Spleen (tissue), 11 donors: ENCODE results near the gene GALNT8. TPM values are rescaled to one million over a fixed set of nuclear protein-coding genes. Genes with fewer than 3 reads are reported as not detected.

Source experiments
- DNase-seq: peaks from one replicate; pipeline ENCODE4 v3.0.0-alpha.2; 2020
- H3K27ac ChIP-seq, 8 donors: fragments of 200-600 bp; sonication (generic) in 7 of 8; 1 replicate in 4 of 8; 2 replicates in 4 of 8; pipeline versions ENCODE4 v1.5.0 to v1.8.0; 2016 to 2021; ENCODE audit warnings: inconsistent platforms in 4 of 8, mild to moderate bottlenecking in 4 of 8, moderate library complexity in 1 of 8
- H3K27me3 ChIP-seq, 7 donors: fragments of 200-600 bp; sonication (generic) in 6 of 7; replicated peaks in 1 of 7; 1 replicate in 4 of 7; 2 replicates in 3 of 7; pipeline versions ENCODE4 v1.5.0 to v1.8.0; 2016 to 2021; ENCODE audit warnings: inconsistent platforms in 3 of 7, mild to moderate bottlenecking in 1 of 7
- H3K36me3 ChIP-seq, 6 donors: fragments of 200-600 bp; sonication (generic) in 5 of 6; 1 replicate in 4 of 6; 2 replicates in 2 of 6; pipeline versions ENCODE4 v1.5.0 to v1.8.0; 2016 to 2021; ENCODE audit warnings: inconsistent platforms in 2 of 6
- H3K4me1 ChIP-seq, 6 donors: fragments of 200-600 bp; sonication (generic) in 5 of 6; 1 replicate in 3 of 6; 2 replicates in 3 of 6; pipeline versions ENCODE4 v1.5.0 to v1.8.0; 2016 to 2021; ENCODE audit warnings: inconsistent platforms in 3 of 6
- H3K4me3 ChIP-seq, 8 donors: fragments of 200-600 bp; sonication (generic) in 7 of 8; 1 replicate in 4 of 8; 2 replicates in 4 of 8; pipeline versions ENCODE4 v1.5.0 to v1.8.0; 2016 to 2021; ENCODE audit warnings: inconsistent platforms in 4 of 8, mild to moderate bottlenecking in 4 of 8, moderate library complexity in 2 of 8
- H3K9me3 ChIP-seq, 8 donors: fragments of 200-600 bp; sonication (generic) in 7 of 8; 1 replicate in 4 of 8; 2 replicates in 4 of 8; pipeline versions ENCODE4 v1.5.0 to v1.8.0; 2016 to 2021; ENCODE audit warnings: inconsistent platforms in 4 of 8
- POLR2A ChIP-seq, 3 donors: fragments of 450-650 bp; IDR thresholded peaks; one replicate each; pipeline ENCODE4 v1.5.1; 2017; ENCODE audit warnings: antibody characterized with exemption in 3 of 3, mild to moderate bottlenecking in 1 of 3
- POLR2AphosphoS5 ChIP-seq, 3 donors: sonication (generic); formaldehyde crosslinking; IDR thresholded peaks; one replicate each; pipeline ENCODE4 v1.5.1; 2017; ENCODE audit warnings: antibody characterized with exemption in 3 of 3
- WGBS, 5 donors: extraction: QIAGEN DNeasy Blood & Tissue Kit in 3 of 5; methylation state at CpG; one replicate each; pipeline versions ENCODE4 v1.1.5 to v1.1.7; 2013 to 2018; 5-methylcytosine and 5-hydroxymethylcytosine counted together
- intact Hi-C: fragments of 100-400 bp; cut with DNase I; formaldehyde crosslinking; loops from one replicate; pipeline ENCODE4 v1.15.0; 2023; ENCODE audit warnings: low total_unique reads
- polyA plus RNA-seq, 3 donors: library from polyadenylated mRNA; stranded (reverse); fragments of 200-250 nt; gene quantifications; one replicate each; pipeline ENCODE4 v1.2.1, GENCODE V29; 2013
- total RNA-seq, 7 donors: library from RNA; depleted of rRNA in 3 of 7; stranded (reverse); fragments of >200 nt in 3 of 7; fragmentation: NEBNext Ultra II Directional in 4 of 7; extraction: Animal tissue kit (Norgen Biotek cat#: 25700) in 4 of 7; gene quantifications; one replicate each; pipeline versions ENCODE4 v1.1.0 to v1.2.1, GENCODE V29; 2016 to 2021
- TF ChIP-seq, protein P1 (sequence below), 11 experiments: fragments of 200-600 bp in 7 of 11; fragments of 450-650 bp in 4 of 11; sonication (generic) in 4 of 11; IDR thresholded peaks in 8 of 11; conservative IDR thresholded peaks in 3 of 11; 1 replicate in 7 of 11; 2 replicates in 4 of 11; pipeline versions ENCODE4 v1.4.0 to v1.8.0; 2016 to 2021; ENCODE audit warnings: antibody characterized with exemption in 11 of 11, inconsistent platforms in 4 of 11, mild to moderate bottlenecking in 1 of 11
- donor health status: healthy with polysubstance abuse.
- donor health status: DM: no; HTN: no; CAD: no; lungs with moderate emphysema.
- donor health status: DM: no; HTN: no; CAD: no.
- donor health status: Bipolar disorder and iron deficiency.
- donor health status: healthy.
- donor health status: DM: no; HTN: no; CAD: no.
- donor health status: DM: yes; HTN: yes; CAD: no.

Gene GALNT8
- total and polyA plus RNA-seq, 10 donors: 0.59 to 3.7 (median 1.5) TPM

DNA sequence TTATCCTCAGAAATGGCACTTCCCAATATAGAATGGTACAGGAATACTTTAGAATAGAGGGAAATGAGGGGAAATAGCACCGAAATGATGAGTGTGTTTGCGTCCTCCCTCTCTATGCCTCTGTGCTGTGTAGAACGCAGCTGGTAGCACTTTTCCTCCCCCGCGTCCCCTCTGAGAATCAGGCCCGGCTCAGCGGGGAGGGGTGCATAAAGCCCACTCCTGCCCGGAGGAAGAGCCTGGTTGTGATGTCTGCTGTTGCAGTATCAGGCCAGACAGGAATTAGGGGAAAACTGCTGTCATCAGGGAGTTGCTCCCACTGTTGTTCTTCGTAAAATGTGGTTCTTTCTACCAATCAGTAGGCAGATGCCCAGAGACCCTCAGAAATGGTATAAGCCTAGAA, 76.0 kb downstream of the GALNT8 start:
- DNase-seq: no peak
- peaks cover 0 to 9% (median 2%) of the 10 kb centered on the region in 8 donors for H3K9me3 ChIP-seq
- H3K4me1 ChIP-seq: no peaks in the 10 kb centered on the region
- no peaks in the 10 kb centered on the region for H3K36me3 ChIP-seq
- 62 to 80% (median 77%) methylated on average over 9 of the region's 9 CpGs for WGBS, 5 donors
- TF ChIP-seq POLR2A (IDR thresholded peaks at IDR 0.05): no peak
- no peak for TF ChIP-seq POLR2AphosphoS5 (IDR thresholded peaks at IDR 0.05)
- TF ChIP-seq, protein P1, sequence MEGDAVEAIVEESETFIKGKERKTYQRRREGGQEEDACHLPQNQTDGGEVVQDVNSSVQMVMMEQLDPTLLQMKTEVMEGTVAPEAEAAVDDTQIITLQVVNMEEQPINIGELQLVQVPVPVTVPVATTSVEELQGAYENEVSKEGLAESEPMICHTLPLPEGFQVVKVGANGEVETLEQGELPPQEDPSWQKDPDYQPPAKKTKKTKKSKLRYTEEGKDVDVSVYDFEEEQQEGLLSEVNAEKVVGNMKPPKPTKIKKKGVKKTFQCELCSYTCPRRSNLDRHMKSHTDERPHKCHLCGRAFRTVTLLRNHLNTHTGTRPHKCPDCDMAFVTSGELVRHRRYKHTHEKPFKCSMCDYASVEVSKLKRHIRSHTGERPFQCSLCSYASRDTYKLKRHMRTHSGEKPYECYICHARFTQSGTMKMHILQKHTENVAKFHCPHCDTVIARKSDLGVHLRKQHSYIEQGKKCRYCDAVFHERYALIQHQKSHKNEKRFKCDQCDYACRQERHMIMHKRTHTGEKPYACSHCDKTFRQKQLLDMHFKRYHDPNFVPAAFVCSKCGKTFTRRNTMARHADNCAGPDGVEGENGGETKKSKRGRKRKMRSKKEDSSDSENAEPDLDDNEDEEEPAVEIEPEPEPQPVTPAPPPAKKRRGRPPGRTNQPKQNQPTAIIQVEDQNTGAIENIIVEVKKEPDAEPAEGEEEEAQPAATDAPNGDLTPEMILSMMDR (IDR thresholded peaks at IDR 0.05 in 8 of 11, conservative IDR thresholded peaks at IDR 0.05 in 3 of 11): no peak
- H3K4me3 ChIP-seq: no peak overlapping the region
- intact Hi-C loops: no loop called here
- no peak overlapping the region for H3K27ac ChIP-seq
- H3K27me3 ChIP-seq: peaks cover 0 to 12% (median 0%) of the 10 kb centered on the region in 7 donors

DNA sequence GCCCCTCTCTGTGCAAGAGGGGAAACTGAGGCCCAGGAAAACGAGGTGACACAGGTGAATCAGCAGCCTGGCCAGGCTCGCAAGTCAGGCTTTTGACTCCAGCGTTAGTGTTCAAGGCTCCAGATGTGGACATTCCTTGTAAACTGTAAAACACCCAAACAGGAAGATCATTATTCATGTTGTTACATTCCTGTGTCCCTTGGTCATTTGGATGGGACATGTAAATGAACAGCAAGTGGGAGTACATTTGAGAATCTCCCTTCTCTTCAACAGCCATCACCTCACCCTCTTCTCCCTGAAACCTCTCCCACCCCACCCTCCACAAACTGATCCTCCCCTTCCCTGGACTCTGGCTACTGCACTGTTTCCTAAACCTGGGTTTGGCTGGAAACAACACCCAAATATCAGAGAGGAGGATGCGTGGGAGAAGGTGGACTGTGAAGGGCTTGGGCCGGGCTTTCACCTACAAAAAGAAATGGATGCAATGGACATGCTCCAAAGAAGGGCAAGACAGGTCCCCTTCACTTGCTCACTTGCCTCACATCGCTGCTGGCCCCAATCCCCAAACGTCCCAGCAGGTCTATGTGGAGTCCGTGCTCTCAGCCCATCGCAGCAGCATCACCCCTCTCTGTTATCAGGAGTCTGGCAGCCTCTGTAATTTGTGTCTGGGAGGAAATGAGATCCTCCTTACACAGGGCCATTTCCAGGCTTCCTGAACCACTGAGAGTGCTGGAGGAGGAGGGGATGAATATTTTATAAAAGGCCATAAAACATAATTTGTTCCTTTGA, 76.7 kb downstream of the GALNT8 start:
- H3K9me3 ChIP-seq: peaks cover 0 to 3% (median 0%) of the 10 kb centered on the region in 8 donors
- H3K27ac ChIP-seq: no peak overlapping the region
- no peaks in the 10 kb centered on the region for H3K4me1 ChIP-seq
- H3K27me3 ChIP-seq: peaks cover 0 to 12% (median 0%) of the 10 kb centered on the region in 7 donors
- DNase-seq: no peak
- H3K36me3 ChIP-seq: no peaks in the 10 kb centered on the region
- intact Hi-C loops: no loop called here
- no peak for TF ChIP-seq POLR2A (IDR thresholded peaks at IDR 0.05)
- no peak for TF ChIP-seq POLR2AphosphoS5 (IDR thresholded peaks at IDR 0.05)
- 51 to 64% (median 54%) methylated on average over 9 of the region's 9 CpGs for WGBS, 5 donors
- H3K4me3 ChIP-seq: no peak overlapping the region

DNA sequence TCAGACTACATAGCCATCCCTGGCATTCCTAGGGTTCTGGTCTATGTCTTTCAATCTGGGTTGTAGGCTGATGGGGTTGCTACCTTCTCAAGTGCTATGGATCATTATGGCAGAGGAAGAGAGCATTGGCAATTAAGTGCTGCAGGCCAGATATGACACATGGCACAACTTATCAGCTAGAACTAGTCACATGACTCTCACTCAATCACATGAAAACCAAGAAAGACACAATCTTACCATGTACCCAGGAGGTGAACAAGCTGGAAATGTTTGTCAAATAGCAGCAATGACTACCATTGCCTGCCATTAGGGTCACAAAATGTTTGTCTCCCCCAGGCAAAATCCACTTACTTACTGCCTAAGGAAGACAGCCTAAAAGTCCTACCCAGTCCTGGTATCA, 80.4 kb downstream of the GALNT8 start:
- Histone ChIP-seq H3K4me1 (no peaks in the 10 kb centered on the region), H3K4me3 (no peak overlapping the region), H3K27me3 (peaks cover 0 to 12% (median 0%) of the 10 kb centered on the region in 7 donors), H3K9me3 (no peaks in the 10 kb centered on the region), H3K27ac (no peak overlapping the region), H3K36me3 (no peaks in the 10 kb centered on the region)
- no peak for TF ChIP-seq POLR2AphosphoS5 (IDR thresholded peaks at IDR 0.05)
- TF ChIP-seq, protein P1 (IDR thresholded peaks at IDR 0.05 in 8 of 11, conservative IDR thresholded peaks at IDR 0.05 in 3 of 11): no peak
- TF ChIP-seq POLR2A (IDR thresholded peaks at IDR 0.05): no peak
- DNase-seq: no peak
- intact Hi-C loops: no loop called here

DNA sequence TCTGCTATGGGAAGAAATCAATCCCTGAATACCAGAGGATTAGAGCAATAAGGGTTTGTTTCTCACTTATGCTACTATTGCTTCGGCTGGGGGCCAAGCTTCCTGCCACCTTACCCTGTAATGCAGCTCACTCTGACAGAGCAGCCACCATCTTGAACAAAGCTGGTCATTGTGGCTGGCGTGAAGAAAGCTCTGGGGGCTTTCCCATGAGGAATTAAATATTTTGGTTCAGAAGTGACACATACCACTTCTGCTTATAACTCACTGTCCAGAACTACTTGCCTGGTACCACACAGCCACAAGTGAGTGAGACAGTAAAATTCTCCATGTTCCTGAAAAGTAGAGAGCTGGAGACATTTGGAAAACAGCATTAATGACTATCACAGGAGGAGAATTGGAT, 82.6 kb downstream of the GALNT8 start:
- no peaks in the 10 kb centered on the region for H3K9me3 ChIP-seq
- peaks cover 0 to 11% (median 2%) of the 10 kb centered on the region in 6 donors for H3K4me1 ChIP-seq
- no peak overlapping the region for H3K4me3 ChIP-seq
- TF ChIP-seq, protein P1 (IDR thresholded peaks at IDR 0.05 in 8 of 11, conservative IDR thresholded peaks at IDR 0.05 in 3 of 11): no peak
- TF ChIP-seq POLR2A (IDR thresholded peaks at IDR 0.05) (no peak), POLR2AphosphoS5 (IDR thresholded peaks at IDR 0.05) (no peak)
- no peak for DNase-seq
- intact Hi-C loops: no loop called here
- H3K27ac ChIP-seq: no peak overlapping the region
- WGBS, 5 donors: 55 to 87% (median 74%) methylated on average over 2 of the region's 2 CpGs
- peaks cover 0 to 16% (median 0%) of the 10 kb centered on the region in 7 donors for H3K27me3 ChIP-seq
- no peaks in the 10 kb centered on the region for H3K36me3 ChIP-seq
